Measurements from ENCODE around the gene PHPT1.
A peak's percentile ranks its signal among the peaks of the same experiment; 100 is the strongest.
"Not testable (repeated sequence)": the region's sequence is repeated elsewhere in the genome, so short reads cannot be mapped to it uniquely, and the experiment has no call there.

PHPT1 gene

DNA sequence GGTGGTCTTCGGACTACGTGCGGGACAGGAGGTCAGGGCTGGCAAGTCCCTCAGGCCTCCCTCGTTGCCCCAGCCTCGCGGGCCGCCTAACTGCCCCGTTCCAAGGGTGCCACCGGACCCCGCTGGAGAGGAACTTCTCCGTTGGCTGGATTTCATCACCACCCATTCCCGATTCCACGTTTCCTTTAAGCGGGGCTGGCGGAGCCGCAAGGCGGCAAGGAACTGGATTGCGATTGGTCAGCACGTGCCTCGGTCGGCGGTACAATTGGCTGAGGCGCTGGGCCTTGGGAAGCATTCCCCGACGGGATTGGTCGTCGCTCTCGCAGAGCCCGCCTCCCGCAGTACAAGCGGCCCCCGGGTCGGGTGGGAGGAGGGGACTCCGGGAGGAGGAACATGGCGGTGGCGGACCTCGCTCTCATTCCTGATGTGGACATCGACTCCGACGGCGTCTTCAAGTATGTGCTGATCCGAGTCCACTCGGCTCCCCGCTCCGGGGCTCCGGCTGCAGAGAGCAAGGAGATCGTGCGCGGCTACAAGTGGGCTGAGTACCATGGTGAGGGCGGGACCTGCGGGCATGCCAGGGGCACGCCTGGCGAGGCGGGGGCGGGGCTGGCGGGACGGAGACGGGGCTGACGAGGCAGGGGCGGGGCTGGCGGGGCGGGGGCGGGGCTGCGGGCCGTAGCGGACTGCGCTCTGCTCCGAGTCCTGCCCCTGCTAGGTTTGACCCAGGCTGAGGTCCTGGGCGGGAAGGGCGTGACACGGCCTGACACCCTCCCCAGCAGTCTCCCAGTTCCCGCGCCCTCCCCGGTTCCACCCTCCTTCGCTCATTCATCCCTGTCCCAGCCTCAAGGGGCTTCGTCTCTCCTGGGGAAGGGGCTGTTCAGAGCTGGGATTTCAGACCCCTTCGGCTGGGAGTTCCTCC lies at the start of gene PHPT1:
TSS of gene PHPT1 (plus strand) at position 372 of the 922 bp plus-strand sequence. CDS start at position 394, 22 bp downstream.
- peak; percentile 94 to 97 for DNase-seq (ENCODE audit: low read depth in 2 of 2)

DNA sequence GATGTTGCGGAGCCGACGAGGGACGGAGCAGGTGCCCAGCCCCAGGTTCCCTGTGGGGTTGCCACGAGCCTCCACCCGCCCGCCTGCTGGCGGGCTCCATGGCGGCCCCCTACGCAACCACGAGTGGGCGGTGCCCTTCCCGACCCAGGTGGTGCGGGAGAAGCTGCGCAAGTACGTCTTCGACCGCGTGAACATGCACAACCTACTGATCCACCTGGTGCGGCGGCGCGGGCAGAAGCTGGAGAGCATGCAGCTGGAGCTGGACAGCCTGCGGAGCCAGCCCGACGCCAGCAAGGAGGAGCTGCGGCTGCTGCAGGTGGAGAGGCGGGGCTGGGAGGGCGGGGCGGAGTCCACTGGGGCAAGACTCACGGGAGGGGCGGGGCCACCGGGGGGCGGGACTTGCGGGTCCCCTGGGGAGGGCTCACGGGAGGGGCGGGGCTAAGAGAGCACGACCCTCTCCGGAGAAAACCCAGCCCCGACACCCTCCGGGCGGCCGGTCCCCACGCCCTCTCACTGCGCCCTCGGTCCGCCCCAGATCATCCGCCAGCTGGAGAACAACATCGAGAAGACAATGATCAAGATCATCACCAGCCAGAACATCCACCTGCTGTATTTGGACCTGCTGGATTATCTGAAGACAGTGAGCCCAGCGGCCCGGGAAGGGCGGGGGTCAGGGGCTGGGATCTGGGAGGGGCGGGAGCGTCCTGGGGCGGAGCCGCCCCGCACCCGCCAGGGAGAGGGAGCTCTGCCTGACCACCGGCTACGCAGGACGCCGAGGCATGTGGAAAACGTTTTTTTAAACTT lies 49.2 kb upstream of the PHPT1 start:
- peak; percentile 85 to 87 for DNase-seq (ENCODE audit: low read depth in 2 of 2)

DNA sequence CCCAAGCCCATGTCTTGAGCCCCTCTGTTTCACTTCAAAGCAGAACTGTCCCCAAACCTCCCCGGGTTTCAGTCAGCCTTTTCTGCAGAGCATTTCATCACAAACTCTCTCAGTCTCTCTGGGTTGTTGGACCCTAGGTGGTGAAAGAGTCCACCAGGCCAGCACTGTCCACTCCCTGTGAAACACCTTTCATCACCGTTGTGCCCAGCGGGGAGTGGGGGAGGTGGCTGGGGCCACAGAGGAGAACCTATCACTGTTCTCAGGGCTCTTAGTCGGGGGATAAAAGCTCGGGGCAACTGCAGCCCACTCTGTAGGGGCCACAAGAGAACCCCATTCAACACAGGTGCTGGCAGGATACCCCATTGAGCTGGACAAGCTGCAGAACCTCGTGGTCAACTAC lies 46.9 kb upstream of the PHPT1 start:
- DNase-seq (ENCODE audit: low read depth in 2 of 2), result no peak

DNA sequence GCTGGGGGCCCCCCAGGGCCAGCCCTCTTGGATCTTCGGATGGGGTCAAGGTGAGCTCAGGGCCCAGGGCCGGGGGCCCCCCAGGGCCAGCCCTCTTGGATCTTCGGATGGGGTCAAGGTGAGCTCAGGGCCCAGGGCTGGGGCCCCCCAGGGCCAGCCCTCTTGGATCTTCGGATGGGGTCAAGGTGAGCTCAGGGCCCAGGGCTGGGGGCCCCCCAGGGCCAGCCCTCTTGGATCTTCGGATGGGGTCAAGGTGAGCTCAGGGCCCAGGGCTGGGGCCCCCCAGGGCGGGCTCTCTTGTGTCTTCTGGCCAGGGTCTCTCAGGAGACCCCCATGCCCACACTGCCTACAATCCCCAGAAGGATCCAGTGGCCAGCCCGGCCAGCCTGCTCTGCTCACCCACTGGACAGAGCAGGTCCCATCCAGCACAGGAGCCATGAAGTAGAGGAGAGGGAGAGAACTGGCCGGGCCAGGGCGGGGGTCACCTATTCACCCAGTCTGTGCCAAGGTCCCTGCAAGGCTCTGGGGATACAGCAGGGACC lies 46.1 kb upstream of the PHPT1 start:
- not testable (repeated sequence) for DNase-seq (ENCODE audit: low read depth in 2 of 2)

DNA sequence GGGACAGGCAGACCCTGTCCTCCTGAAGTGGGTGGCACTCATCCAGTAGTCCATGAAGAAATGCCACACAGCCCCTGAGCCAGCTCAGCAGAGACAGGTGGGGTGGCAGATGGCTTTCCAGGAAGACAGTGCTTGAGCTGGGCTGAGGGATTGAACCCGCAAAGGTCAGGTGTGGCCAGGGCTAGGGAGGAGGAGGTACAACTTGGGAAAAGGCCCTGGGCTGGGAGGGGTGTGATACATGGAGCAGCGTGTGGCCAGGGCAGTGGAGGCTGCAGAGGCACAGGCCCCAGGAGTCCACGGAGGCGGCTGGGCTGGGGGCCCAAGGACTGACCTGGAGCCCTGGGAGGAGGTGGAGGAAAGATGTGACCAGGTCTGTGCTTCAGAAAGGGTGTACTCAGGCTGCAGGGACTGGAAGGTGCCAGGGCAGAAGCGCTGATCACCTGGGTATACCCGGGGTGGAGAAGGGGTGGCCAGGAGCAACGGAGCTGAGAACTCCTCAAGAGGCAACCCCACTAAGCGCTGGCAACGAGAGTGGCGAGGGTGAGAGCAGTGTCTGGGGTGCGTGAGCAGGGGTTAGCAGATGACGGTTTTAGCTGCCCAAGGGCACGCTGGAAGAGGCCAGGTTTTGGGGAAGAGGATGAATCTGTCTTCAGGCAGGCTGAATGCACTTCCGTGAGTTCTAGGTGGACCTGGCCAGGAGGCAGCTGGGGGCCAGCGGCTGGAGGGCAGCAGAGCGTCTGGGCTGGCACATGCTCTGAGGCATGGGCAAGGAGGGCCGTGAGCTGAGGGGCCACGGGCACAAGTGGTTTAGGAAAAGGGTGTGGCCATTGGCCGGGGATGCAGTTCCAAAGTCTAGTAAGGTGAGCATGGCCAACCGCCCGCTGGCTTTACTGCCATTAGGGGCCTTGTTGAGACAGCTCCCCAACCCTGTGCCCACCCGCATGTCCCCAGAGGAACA lies 45.4 kb upstream of the PHPT1 start:
- no peak for DNase-seq (ENCODE audit: low read depth in 2 of 2)

DNA sequence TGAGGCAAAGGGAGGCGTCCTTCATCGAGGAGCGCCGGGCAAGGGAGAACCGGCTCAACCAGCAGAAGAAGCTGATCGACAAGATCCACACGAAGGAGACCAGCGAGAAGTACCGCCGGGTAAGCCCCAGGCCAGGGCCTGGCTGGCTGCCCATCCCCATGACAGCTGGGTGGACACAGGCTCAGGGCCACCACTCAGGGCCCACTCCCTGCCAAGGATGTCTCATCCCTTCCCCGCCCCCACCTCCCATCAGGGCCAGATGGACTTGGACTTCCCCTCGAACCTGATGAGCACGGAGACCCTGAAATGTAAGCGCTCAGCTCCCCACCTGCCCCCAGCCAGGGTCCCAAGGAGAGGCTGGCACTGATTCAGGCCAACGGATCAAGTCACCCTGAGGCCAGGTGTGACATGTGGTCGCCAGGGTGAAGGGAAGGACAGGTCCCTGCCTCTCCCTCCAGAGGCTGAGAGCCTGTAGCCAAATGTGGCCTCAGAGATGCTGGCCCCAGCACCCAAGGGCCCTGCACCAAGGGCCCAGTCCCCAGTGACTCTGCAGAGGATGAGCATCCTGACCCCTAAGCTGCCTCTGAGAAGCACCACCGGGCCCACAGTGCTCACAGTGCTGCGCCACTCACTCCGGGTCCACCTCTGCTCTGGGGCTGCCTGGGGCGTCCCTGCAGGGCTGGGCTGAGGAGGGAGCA lies 44.6 kb upstream of the PHPT1 start:
- no peak for DNase-seq (ENCODE audit: low read depth in 2 of 2)

DNA sequence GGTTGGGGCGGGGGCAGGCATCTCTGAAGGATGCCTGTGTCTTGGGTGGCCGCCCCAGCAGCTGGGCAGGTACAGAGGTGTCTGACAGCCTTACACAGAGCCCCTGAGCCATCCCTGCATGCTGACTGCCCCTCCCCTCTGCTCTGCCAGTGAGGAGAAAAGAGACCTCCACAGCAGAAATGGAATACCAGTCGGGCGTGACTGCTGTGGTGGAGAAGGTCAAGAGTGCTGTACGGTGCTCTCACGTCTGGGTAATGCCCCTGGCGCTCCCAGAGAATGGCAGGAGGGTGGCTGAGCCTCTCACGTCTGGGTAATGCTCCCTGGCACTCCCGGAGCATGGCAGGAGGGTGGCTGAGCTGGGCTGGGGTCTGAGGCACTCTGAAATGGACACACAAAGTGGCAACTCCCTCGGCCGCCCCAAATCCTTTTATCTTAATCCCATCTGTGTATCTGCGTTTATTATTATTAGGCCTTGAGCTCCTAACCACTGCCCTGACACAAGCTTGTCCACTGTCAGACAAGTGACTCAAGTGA lies 43.9 kb upstream of the PHPT1 start:
- no peak for DNase-seq (ENCODE audit: low read depth in 2 of 2)

DNA sequence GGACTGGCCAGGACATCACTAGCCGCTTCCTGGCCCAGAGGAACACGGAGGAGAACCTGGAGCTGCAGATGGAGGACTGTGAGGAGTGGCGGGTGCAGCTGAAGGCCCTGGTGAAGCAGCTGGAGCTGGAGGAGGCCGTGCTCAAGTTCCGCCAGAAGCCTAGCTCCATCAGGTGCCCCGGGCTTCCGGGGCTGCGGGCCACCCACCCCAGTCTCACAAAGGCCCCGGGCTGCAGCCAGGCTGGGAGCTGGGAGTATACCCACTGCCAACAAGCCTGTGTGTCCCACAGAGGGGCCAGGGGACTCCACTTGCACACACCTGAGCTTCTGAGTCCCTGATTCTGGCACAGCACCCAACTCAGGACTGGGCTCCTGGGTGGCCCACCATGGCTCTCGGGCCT lies 43.1 kb upstream of the PHPT1 start:
- no peak for DNase-seq (ENCODE audit: low read depth in 2 of 2)

DNA sequence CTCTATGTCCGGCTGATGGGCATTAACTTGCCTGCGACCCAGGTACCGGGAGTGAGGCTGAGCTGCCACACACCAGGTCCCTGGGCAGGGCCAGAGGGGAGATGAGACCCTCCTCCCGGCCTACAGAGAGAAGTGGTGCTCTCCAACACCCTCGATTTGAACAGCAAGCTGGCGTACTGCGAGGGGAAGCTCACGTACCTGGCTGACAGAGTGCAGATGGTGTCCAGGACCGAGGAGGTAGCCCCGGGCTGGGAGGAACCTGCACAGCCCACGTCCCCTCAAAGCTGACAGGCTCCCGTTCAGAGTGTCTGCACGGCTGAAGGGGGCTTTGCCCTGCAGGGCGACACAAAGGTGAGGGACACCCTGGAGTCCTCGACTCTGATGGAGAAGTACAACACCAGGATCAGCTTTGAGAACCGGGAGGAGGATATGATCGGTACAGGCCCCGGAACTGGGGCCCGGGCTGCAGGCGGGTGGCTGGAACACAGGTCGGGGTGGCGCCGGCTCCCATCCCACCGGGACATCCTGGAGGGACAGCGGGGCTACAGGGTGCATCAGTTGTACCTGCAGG lies 42.5 kb upstream of the PHPT1 start:
- DNase-seq (ENCODE audit: low read depth in 2 of 2), result no peak

DNA sequence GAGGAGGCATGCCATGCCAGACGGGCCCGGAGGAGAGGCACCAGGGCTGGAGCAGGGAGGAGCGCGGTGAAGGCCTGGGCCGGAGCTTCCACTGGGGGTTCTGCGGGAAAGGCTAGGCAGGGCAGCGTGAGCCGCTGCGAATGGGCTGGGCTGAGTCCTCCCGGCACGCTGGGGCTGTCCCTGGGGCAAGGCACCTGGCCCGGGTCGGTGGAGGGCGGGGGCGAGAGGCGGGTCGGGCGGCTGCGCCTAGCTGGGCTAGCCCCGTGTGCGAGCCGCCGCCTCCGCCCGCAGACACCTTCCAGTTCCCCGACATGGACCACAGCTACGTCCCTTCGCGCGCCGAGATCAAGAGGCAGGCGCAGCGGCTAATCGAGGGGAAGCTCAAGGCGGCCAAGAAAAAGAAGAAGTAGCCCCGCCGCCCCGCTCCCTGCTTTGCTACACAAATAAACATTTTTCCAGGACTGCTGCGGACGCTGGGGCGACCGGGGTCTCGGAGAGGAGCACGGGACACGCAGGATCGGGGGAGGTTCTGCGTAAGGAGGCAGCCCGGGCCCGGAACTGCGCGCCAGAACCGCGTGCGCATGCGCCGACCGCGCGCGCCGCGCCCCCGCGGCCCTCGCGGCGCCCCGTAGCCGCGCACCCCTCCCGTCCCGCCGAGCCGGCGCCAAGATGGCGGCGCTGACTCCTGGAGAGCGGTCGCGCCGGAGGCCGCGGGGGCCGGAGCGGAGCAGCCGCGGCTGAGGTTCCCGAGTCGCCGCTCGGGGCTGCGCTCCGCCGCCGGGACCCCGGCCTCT lies 41.7 kb upstream of the PHPT1 start, which contains the start of gene RABL6:
TSS of gene RABL6 (plus strand) at position 668 of the 794 bp plus-strand sequence. CDS start 249 bp downstream, outside the sequence.
- DNase-seq (ENCODE audit: low read depth in 2 of 2), result peak; percentile 68 to 76

DNA sequence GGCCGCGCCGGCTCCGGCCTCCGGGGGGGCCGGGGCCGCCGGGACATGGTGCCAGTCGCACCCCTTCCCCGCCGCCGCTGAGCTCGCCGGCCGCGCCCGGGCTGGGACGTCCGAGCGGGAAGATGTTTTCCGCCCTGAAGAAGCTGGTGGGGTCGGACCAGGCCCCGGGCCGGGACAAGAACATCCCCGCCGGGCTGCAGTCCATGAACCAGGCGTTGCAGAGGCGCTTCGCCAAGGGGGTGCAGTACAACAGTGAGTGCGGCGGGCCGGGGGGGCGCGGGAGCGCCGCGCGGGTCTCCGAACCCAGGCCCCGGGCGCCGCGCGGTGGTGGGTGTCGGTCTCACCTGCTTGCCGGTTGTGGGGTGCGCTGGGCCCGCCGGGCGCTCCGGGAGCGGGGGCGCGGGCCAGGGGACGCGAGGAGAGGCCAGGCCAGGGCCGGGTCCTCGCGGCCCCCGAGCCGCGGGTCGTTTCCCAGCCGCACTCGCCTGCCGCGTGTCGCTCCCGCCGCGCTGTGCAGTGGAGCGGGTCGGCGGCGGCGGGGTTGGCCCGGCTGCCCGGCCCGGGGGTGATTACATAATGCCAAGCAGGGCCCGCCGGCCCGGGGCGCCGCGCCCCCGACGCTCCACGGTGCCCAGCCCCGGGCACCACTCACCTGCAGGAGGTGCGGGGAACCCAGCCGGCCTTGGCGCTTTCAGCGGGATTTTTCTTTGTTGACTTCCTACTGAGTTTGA lies 41.0 kb upstream of the PHPT1 start:
- no peak for DNase-seq (ENCODE audit: low read depth in 2 of 2)

DNA sequence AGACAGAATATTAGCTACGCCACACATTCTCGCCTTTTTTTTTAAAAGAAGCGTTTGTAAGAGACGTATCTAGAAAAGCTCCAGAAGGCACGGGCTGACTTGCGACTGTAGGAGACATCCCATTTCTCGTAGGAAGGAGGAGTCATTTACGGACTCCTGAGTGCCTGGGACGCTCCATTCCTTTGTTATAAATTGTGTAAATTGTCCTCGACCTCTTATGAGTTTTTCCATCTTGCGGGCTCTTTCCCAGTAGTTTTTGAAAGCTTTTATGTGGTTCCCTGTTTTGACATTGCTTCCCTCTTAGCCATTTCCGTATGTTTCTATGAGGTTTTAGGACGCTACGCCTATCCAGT lies 40.4 kb upstream of the PHPT1 start:
- DNase-seq (ENCODE audit: low read depth in 2 of 2), result no peak

DNA sequence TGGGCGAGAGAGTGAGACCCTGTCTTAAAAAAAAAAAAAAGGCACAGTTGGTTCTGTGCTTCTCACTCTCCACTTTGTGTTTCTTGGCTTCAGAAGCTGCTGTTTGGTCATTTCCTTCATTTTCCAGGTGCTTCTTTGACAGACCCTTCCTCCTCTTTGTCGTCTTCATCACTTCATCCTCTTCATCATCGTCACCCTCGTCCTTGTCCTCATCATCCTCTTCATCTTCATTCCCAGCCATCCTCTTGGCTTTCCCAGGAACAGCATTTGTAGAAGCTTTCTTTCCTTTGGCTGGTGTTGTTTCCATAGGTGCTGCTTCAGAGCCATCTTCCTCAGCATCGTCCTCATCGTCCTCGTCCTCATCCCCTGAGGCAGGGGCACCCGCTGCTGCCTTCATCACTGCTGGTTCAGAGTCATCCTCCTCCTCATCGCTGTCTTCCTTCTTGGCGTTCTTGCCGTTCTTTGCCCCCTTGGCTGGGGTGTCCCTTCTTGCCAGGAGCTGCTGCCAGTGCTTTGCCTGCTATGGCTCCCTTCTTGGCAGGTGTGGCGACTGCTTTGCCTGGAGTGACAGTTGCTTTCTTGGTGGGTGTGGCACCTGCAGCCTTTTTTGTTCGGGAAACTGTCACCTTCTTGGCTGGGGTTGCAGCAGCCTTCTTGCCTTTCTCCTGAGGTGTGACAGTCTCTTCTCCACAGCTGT lies 34.3 kb upstream of the PHPT1 start:
- no peak for DNase-seq (ENCODE audit: low read depth in 2 of 2)

DNA sequence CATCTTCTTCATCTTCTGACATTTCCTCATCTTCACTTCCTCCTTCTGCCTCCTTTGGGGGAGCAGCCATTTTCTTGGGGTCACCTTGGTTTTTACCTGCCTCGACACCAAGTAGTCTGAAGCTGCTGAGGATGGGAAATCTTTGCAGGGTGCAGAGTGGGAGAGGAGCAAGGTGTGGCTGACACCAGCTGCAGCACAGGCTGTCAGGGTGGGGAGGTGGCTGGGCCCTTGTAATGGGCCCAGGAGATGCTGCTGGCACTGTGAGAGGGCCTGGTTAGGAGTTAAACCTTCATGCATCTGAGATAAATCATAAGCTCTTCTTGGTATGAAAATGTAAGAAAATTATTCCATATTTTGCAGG lies 33.8 kb upstream of the PHPT1 start:
- DNase-seq (ENCODE audit: low read depth in 2 of 2), result no peak

DNA sequence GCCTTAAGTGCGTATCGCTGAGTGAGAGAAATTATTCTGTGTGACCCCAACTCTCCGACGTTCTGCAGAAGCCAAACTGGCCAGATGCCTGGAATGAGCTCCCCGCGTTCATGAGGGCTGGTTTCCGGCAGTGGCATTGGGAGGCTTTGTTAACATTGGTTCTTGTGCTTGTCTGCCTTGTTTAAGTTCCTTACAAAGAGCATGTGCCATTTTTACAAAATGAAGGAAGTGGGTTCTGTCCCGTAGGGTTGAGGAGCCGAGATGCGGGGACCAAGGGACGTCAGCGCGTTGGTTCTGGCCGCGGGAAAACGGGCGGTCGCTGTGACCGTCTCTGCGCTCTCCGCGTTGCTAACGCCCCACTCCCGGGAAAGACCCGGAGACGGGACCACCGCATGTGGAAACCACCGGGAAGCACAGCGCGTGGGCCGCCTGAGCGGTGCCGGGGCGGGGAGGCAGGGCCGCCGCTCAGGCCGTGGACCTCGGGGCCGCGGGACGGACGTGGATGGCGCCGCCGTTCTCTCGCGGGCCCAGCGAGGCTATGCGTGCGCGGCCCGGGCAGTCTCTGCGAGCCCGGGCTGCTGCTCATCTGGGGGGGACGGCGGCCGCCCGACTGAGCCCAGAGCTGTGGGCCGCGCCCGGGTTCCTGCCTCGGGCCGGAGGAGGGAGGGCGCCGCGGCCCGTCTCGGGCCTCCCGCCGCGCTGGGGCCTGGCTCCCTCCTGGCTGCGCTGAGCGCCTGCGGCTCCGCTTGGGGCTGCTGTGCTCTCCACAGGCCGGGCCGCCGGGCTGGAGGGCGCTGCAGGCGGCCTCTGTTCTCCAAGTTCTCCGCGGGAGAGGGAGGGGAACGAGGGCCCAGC lies 28.0 kb upstream of the PHPT1 start:
- DNase-seq (ENCODE audit: low read depth in 2 of 2), result no peak

DNA sequence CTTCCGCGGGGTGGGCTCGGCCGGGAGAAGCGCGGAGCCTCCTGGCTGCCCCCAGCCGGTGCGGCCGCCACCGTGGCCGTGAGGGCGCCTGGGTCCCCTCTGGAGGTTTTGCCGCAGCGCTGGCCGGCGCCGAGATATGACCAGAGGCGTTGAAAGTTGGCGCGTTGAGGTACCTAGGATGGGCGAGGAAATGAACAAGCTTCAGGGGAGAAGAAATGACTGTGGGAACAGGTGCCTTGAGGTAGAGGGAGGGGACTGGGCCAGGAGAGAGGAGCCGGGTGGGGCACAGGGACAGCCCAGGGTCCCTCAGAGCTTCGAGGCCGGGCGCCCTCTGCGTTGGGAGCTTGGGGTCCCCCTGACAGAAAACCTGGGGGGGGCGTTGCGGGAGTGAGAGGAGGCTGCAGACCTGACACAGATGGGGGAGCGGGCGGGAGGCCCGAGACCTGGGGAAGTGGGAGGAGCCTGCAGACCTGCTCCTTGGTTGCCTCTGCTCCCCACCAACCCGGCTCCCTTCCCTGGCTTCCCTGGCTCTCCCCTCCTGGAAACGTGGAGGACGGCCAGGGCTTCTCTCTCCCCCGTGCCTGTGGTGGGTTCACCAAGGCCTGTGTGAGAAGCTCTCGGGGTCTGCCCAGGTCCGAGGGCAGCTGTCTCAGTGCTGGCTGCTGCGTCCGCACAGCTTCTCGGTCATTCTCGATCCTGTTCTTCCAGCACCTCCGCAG lies 27.2 kb upstream of the PHPT1 start:
- DNase-seq (ENCODE audit: low read depth in 2 of 2), result no peak

All from stimulated activated CD4-positive, alpha-beta T cell treated with anti-CD3 and anti-CD28 coated beads, Interleukin-4, amount 100 ng/mL, for 48 hours (primary cell).